ENCODE measurements around the gene DENND5B. TPM values are rescaled to one million over a fixed set of nuclear protein-coding genes. Genes with fewer than 3 reads are reported as not detected.
"Not testable (repeated sequence)": the region's sequence is repeated elsewhere in the genome, so short reads cannot be mapped to it uniquely, and the experiment has no call there.

The DENND5B gene
- total RNA-seq, 2 donors from 2014 or later: 0.10 to 0.18 TPM

GRCh38 chr12:31499567-31499966, 91.4 kb downstream of the DENND5B start:
- Mint-ChIP-seq H3K36me3 (no peaks in the 10 kb centered on the region), H3K9me3 (no peaks in the 10 kb centered on the region), H3K27ac (no peak overlapping the region)
- DNase-seq (ENCODE audit: low spot score in 2 of 2) (no peak), ATAC-seq (no peak)

GRCh38 chr12:31498424-31498823, 92.5 kb downstream of the DENND5B start:
- no peak overlapping the region for H3K27ac Mint-ChIP-seq
- ATAC-seq (no peak), DNase-seq (ENCODE audit: low spot score in 2 of 2) (no peak)
- no peaks in the 10 kb centered on the region for H3K36me3 Mint-ChIP-seq
- H3K9me3 Mint-ChIP-seq: no peaks in the 10 kb centered on the region

- Mint-ChIP-seq H3K27ac (no peak overlapping the region), H3K36me3 (no peaks in the 10 kb centered on the region), H3K9me3 (no peaks in the 10 kb centered on the region)
- ATAC-seq (no peak), DNase-seq (ENCODE audit: low spot score in 2 of 2) (no peak)
Measured at GRCh38 chr12:31496257-31496656, 94.7 kb downstream of the DENND5B start.

- no peak for DNase-seq (ENCODE audit: low spot score in 2 of 2)
- ATAC-seq: no peak
- Mint-ChIP-seq H3K9me3 (no peaks in the 10 kb centered on the region), H3K27ac (no peak overlapping the region), H3K36me3 (no peaks in the 10 kb centered on the region)
Measured at GRCh38 chr12:31494455-31494854, 96.5 kb downstream of the DENND5B start.

- H3K27ac Mint-ChIP-seq: no peak overlapping the region
- no peaks in the 10 kb centered on the region for H3K9me3 Mint-ChIP-seq
- DNase-seq (ENCODE audit: low spot score in 2 of 2) (no peak), ATAC-seq (no peak)
- no peaks in the 10 kb centered on the region for H3K36me3 Mint-ChIP-seq
Measured at GRCh38 chr12:31492599-31493196, 98.2 kb downstream of the DENND5B start.

- Mint-ChIP-seq H3K9me3 (no peaks in the 10 kb centered on the region), H3K27ac (no peak overlapping the region), H3K36me3 (no peaks in the 10 kb centered on the region)
- ATAC-seq (no peak), DNase-seq (ENCODE audit: low spot score in 2 of 2) (no peak)
Measured at GRCh38 chr12:31491841-31492598, 98.9 kb downstream of the DENND5B start.

GRCh38 chr12:31491241-31491794, 99.6 kb downstream of the DENND5B start:
- no peak overlapping the region for H3K27ac Mint-ChIP-seq
- H3K36me3 Mint-ChIP-seq: no peaks in the 10 kb centered on the region
- ATAC-seq: no peak
- DNase-seq (ENCODE audit: low spot score in 2 of 2): no peak
- H3K9me3 Mint-ChIP-seq: no peaks in the 10 kb centered on the region

- no peak for DNase-seq (ENCODE audit: low spot score in 2 of 2)
- Mint-ChIP-seq H3K36me3 (no peaks in the 10 kb centered on the region), H3K9me3 (no peaks in the 10 kb centered on the region), H3K27ac (no peak overlapping the region)
- no peak for ATAC-seq
Measured at GRCh38 chr12:31488737-31489338, 102.1 kb downstream of the DENND5B start.

- Mint-ChIP-seq H3K9me3 (no peaks in the 10 kb centered on the region), H3K36me3 (no peaks in the 10 kb centered on the region), H3K27ac (no peak overlapping the region)
- DNase-seq (ENCODE audit: low spot score in 2 of 2) (no peak), ATAC-seq (no peak)
Measured at GRCh38 chr12:31485571-31485970, 105.4 kb downstream of the DENND5B start.

- no peaks in the 10 kb centered on the region for H3K9me3 Mint-ChIP-seq
Measured at GRCh38 chr12:31482816-31483215, 108.1 kb downstream of the DENND5B start.

GRCh38 chr12:31481415-31481814, 109.5 kb downstream of the DENND5B start:
- ATAC-seq (no peak), DNase-seq (ENCODE audit: low spot score in 2 of 2) (no peak)
- Mint-ChIP-seq H3K36me3 (no peaks in the 10 kb centered on the region), H3K9me3 (no peaks in the 10 kb centered on the region), H3K27ac (no peak overlapping the region)

More at GRCh38 chr12:31482816-31483215, 108.1 kb downstream of the DENND5B start:
- DNase-seq (ENCODE audit: low spot score in 2 of 2): no peak
- H3K27ac Mint-ChIP-seq: no peak overlapping the region
- ATAC-seq: no peak
- H3K36me3 Mint-ChIP-seq: no peaks in the 10 kb centered on the region

- Mint-ChIP-seq H3K36me3 (no peaks in the 10 kb centered on the region), H3K9me3 (no peaks in the 10 kb centered on the region), H3K27ac (no peak overlapping the region)
- DNase-seq (ENCODE audit: low spot score in 2 of 2) (no peak), ATAC-seq (no peak)
Measured at GRCh38 chr12:31479516-31480210, 111.3 kb downstream of the DENND5B start.

- no peaks in the 10 kb centered on the region for H3K36me3 Mint-ChIP-seq
- ATAC-seq (no peak), DNase-seq (ENCODE audit: low spot score in 2 of 2) (no peak)
- H3K27ac Mint-ChIP-seq: no peak overlapping the region
- H3K9me3 Mint-ChIP-seq: no peaks in the 10 kb centered on the region
Measured at GRCh38 chr12:31478898-31479297, 112.0 kb downstream of the DENND5B start.

GRCh38 chr12:31478425-31478824, 112.5 kb downstream of the DENND5B start:
- Mint-ChIP-seq H3K9me3 (no peaks in the 10 kb centered on the region), H3K36me3 (no peaks in the 10 kb centered on the region), H3K27ac (no peak overlapping the region)
- DNase-seq (ENCODE audit: low spot score in 2 of 2): no peak
- ATAC-seq: no peak

GRCh38 chr12:31477687-31478086, 113.2 kb downstream of the DENND5B start:
- Mint-ChIP-seq H3K36me3 (no peaks in the 10 kb centered on the region), H3K9me3 (no peaks in the 10 kb centered on the region), H3K27ac (no peak overlapping the region)
- DNase-seq (ENCODE audit: low spot score in 2 of 2) (no peak), ATAC-seq (no peak)

- H3K9me3 Mint-ChIP-seq: no peaks in the 10 kb centered on the region
- H3K36me3 Mint-ChIP-seq: no peaks in the 10 kb centered on the region
- ATAC-seq: no peak
- no peak overlapping the region for H3K27ac Mint-ChIP-seq
- no peak for DNase-seq (ENCODE audit: low spot score in 2 of 2)
Measured at GRCh38 chr12:31476437-31476836, 114.5 kb downstream of the DENND5B start.

GRCh38 chr12:31475610-31476009, 115.3 kb downstream of the DENND5B start:
- ATAC-seq; H3K27ac Mint-ChIP-seq; H3K36me3 Mint-ChIP-seq; H3K9me3 Mint-ChIP-seq; DNase-seq (ENCODE audit: low spot score in 2 of 2): not testable (repeated sequence)

Data from activated naive CD4-positive, alpha-beta T cell treated with anti-CD3 and anti-CD28 coated beads, Interleukin-2, amount 50 U/mL, for 72 hours (primary cell).